Gastroesophageal sphincter (tissue), 4 donors: ENCODE results near the gene CROCC2. TPM values are rescaled to one million over a fixed set of nuclear protein-coding genes. Genes with fewer than 3 reads are reported as not detected.

Source experiments
- ATAC-seq: fragments of 150-250 bp; one replicate; pipeline ENCODE4 v1.9.1; 2016; ENCODE audit warnings: mild to moderate bottlenecking, moderate library complexity
- H3K27ac ChIP-seq, 4 donors: fragments of 200-600 bp; sonication (generic) in 3 of 4; 1 replicate in 3 of 4; 2 replicates in 1 of 4; pipeline ENCODE4 v1.5.1; 2016 to 2019
- H3K27me3 ChIP-seq: fragments of 200-600 bp; sonication (generic); one replicate; pipeline ENCODE4 v1.5.1; 2019
- H3K36me3 ChIP-seq, 2 donors: fragments of 200-600 bp; sonication (generic); one replicate each; pipeline ENCODE4 v1.5.1; 2019; ENCODE audit warnings: control low read depth in 1 of 2
- H3K4me1 ChIP-seq, 3 donors: fragments of 200-600 bp; sonication (generic); 1 replicate in 2 of 3; 2 replicates in 1 of 3; pipeline ENCODE4 v1.5.1; 2016 to 2019; ENCODE audit warnings: control low read depth in 2 of 3
- H3K4me3 ChIP-seq, 2 donors: fragments of 200-600 bp; sonication (generic); one replicate each; pipeline ENCODE4 v1.5.1; 2019; ENCODE audit warnings: mild to moderate bottlenecking in 1 of 2, moderate library complexity in 1 of 2
- H3K9me3 ChIP-seq, 3 donors: fragments of 200-600 bp; sonication (generic); one replicate each; pipeline ENCODE4 v1.5.1; 2017 to 2019; ENCODE audit warnings: control low read depth in 2 of 3
- EP300 ChIP-seq: sonication (generic); formaldehyde crosslinking; IDR thresholded peaks from one replicate; pipeline ENCODE4 v1.6.1; 2017; ENCODE audit warnings: antibody characterized with exemption, mild to moderate bottlenecking
- POLR2A ChIP-seq, 2 donors: fragments of 450-650 bp; IDR thresholded peaks; one replicate each; pipeline ENCODE4 v1.6.1; 2017; ENCODE audit warnings: antibody characterized with exemption in 2 of 2, mild to moderate bottlenecking in 2 of 2, moderate library complexity in 1 of 2
- POLR2AphosphoS5 ChIP-seq: sonication (generic); formaldehyde crosslinking; IDR thresholded peaks from one replicate; pipeline ENCODE4 v1.6.1; 2017; ENCODE audit warnings: antibody characterized with exemption
- WGBS, 2 donors: methylation state at CpG; one replicate each; pipeline ENCODE4 v1.1.5; 2018; ENCODE audit warnings: low coverage in 1 of 2; 5-methylcytosine and 5-hydroxymethylcytosine counted together
- total RNA-seq, 4 donors: library from RNA; depleted of rRNA; stranded (reverse); fragments of >200 nt; gene quantifications; one replicate each; pipeline ENCODE4 v1.1.0, GENCODE V29; 2016
- TF ChIP-seq, protein P1 (sequence below), 4 experiments: fragments of 200-600 bp in 2 of 4; fragments of 450-650 bp in 2 of 4; sonication (generic) in 1 of 4; IDR thresholded peaks; one replicate each; pipeline ENCODE4 v1.5.1; 2017 to 2019; ENCODE audit warnings: antibody characterized with exemption in 4 of 4, mild to moderate bottlenecking in 2 of 4, moderate library complexity in 2 of 4

Gene CROCC2
- total RNA-seq, 4 donors from 2014 or later = not detected

DNA sequence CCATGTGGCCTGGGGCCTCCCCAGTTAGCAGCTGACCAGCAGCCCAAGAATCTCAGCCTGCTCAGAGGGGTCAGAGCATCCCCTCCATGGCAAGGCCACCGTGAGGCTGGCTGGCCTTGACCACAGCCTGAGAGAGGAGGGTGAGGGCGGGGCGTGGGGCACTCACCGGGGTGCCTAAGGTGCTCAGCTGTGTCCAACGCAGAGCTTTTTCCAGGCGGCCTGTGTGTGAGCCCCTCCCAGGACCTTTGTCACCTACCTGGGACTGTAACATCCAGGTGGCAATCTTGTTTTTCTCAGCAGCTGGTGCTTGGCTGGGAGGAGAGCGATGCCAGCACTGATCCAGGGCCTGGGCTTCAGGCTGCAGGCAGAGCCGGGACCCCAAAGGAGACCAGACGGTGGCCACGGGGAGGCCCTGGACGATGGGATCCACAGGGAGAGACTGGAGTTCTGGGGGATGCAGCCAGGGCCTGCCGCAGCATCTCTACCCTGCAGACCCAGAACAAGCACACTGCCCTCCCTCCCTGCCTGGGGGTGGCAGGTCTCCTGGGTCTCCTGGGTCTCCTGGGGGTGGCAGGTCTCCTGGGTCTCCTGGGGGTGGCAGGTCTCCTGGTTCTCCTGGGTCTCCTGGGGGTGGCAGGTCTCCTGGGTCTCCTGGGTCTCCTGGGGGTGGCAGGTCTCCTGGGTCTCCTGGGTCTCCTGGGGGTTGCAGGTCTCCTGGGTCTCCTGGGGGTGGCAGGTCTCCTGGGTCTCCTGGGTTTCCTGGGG lies 104.6 kb downstream of the CROCC2 start:
- Histone ChIP-seq H3K9me3 (peaks cover 0 to 2% (median 0%) of the 10 kb centered on the region in 3 donors), H3K4me1 (peaks cover 0 to 29% (median 14%) of the 10 kb centered on the region in 3 donors), H3K27ac (peak overlapping the region in 3 of 4 donors; percentile 51 to 74 (median 65)), H3K36me3 (no peaks in the 10 kb centered on the region), H3K4me3 (peak overlapping the region in 1 of 2 donors; percentile 45), H3K27me3 (no peaks in the 10 kb centered on the region)
- ATAC-seq = peak; percentile 13
- no CpG with 5 or more reads among the region's 12 CpGs for WGBS, 2 donors
- TF ChIP-seq POLR2A (IDR thresholded peaks at IDR 0.05) (no peak), EP300 (no peak), POLR2AphosphoS5 (no peak)
- TF ChIP-seq, protein P1, sequence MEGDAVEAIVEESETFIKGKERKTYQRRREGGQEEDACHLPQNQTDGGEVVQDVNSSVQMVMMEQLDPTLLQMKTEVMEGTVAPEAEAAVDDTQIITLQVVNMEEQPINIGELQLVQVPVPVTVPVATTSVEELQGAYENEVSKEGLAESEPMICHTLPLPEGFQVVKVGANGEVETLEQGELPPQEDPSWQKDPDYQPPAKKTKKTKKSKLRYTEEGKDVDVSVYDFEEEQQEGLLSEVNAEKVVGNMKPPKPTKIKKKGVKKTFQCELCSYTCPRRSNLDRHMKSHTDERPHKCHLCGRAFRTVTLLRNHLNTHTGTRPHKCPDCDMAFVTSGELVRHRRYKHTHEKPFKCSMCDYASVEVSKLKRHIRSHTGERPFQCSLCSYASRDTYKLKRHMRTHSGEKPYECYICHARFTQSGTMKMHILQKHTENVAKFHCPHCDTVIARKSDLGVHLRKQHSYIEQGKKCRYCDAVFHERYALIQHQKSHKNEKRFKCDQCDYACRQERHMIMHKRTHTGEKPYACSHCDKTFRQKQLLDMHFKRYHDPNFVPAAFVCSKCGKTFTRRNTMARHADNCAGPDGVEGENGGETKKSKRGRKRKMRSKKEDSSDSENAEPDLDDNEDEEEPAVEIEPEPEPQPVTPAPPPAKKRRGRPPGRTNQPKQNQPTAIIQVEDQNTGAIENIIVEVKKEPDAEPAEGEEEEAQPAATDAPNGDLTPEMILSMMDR (IDR thresholded peaks at IDR 0.05) = no peak

- Histone ChIP-seq H3K4me3 (no peak overlapping the region), H3K36me3 (no peaks in the 10 kb centered on the region), H3K9me3 (no peaks in the 10 kb centered on the region), H3K27me3 (no peaks in the 10 kb centered on the region), H3K27ac (no peak overlapping the region), H3K4me1 (peaks cover 0 to 29% (median 14%) of the 10 kb centered on the region in 3 donors)
- 100% methylated on average over 1 of the region's 9 CpGs for WGBS, 2 donors
- TF ChIP-seq POLR2A (IDR thresholded peaks at IDR 0.05) (no peak), EP300 (no peak), POLR2AphosphoS5 (no peak)
- TF ChIP-seq, protein P1 (IDR thresholded peaks at IDR 0.05) = no peak
- no peak for ATAC-seq
These were observed 105.1 kb downstream of the CROCC2 start for GRCh38 chr2:241011296-241011600.

GRCh38 chr2:241011751-241012510 lies 105.8 kb downstream of the CROCC2 start:
- ATAC-seq = no peak
- Histone ChIP-seq H3K27ac (no peak overlapping the region), H3K4me1 (peaks cover 0 to 29% (median 14%) of the 10 kb centered on the region in 3 donors), H3K27me3 (no peaks in the 10 kb centered on the region), H3K9me3 (no peaks in the 10 kb centered on the region), H3K4me3 (no peak overlapping the region), H3K36me3 (no peaks in the 10 kb centered on the region)
- TF ChIP-seq EP300 (no peak), POLR2A (IDR thresholded peaks at IDR 0.05) (no peak), POLR2AphosphoS5 (no peak)
- TF ChIP-seq, protein P1 (IDR thresholded peaks at IDR 0.05) = no peak
- WGBS, 2 donors = 72% methylated on average over 10 to 15 of the region's 29 CpGs

DNA sequence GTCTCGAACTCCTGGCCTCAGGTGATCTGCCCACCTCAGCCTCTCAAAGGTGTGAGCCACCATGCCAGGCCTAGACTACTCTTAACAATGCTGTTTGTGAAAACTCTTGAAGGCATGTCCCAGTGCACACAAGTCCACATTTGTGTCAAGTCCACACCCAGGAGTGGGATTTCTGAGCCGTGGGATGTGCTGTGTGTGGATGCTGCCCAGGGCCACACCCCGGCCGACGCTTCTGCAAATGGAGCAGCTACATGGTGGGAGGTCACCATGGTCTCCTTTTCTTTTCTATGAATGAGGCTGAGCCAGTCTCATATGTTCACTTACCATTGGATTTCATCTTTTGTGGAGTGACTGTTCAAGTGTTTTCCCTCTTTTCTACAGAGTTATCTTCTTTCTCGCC lies 108.1 kb downstream of the CROCC2 start:
- H3K36me3 ChIP-seq = no peaks in the 10 kb centered on the region
- TF ChIP-seq POLR2A (IDR thresholded peaks at IDR 0.05) = no peak
- H3K27me3 ChIP-seq = no peaks in the 10 kb centered on the region

GRCh38 chr2:241014764-241015163 lies 108.6 kb downstream of the CROCC2 start:
- peaks cover 0 to 16% (median 11%) of the 10 kb centered on the region in 3 donors for H3K4me1 ChIP-seq
- TF ChIP-seq POLR2A (IDR thresholded peaks at IDR 0.05) = no peak
- no peak for TF ChIP-seq EP300
- TF ChIP-seq, protein P1 (IDR thresholded peaks at IDR 0.05) = no peak
- TF ChIP-seq POLR2AphosphoS5 = no peak
- no peak overlapping the region for H3K27ac ChIP-seq
- no peaks in the 10 kb centered on the region for H3K9me3 ChIP-seq
- WGBS, 2 donors = 82 to 100% methylated on average over 1 to 10 of the region's 10 CpGs
- no peak for ATAC-seq
- H3K4me3 ChIP-seq = no peak overlapping the region
- H3K27me3 ChIP-seq = no peaks in the 10 kb centered on the region
- H3K36me3 ChIP-seq = peaks cover 0 to 5% of the 10 kb centered on the region in 2 donors

More for the DNA sequence above, 108.1 kb downstream of the CROCC2 start:
- H3K4me1 ChIP-seq = peaks cover 0 to 21% (median 14%) of the 10 kb centered on the region in 3 donors
- H3K4me3 ChIP-seq = no peak overlapping the region
- H3K9me3 ChIP-seq = no peaks in the 10 kb centered on the region
- ATAC-seq = no peak
- no peak overlapping the region for H3K27ac ChIP-seq
- WGBS, 2 donors = 93% methylated on average over 3 of the region's 6 CpGs; no CpG with 5 or more reads in 1 of the 2 donors
